Activated CD4-positive, CD25-positive, alpha-beta regulatory T cell treated with anti-CD3 and anti-CD28 coated beads, Interleukin-2, amount 50 U/mL, for 24 hours (primary cell): ENCODE data around the gene CDCA3.

ENCODE experiments used
- ATAC-seq, 2 donors: fragments of 150-1000 bp; cut with Tn5 transposase; one replicate each; pipeline ENCODE4 v1.10.0; 2021; ENCODE audit warnings: mild to moderate bottlenecking in 1 of 2, moderate library complexity in 1 of 2

The CDCA3 gene

GRCh38 chr12:6819106-6820030 is 31.7 kb downstream of the CDCA3 start:
- ATAC-seq, result no peak

DNA sequence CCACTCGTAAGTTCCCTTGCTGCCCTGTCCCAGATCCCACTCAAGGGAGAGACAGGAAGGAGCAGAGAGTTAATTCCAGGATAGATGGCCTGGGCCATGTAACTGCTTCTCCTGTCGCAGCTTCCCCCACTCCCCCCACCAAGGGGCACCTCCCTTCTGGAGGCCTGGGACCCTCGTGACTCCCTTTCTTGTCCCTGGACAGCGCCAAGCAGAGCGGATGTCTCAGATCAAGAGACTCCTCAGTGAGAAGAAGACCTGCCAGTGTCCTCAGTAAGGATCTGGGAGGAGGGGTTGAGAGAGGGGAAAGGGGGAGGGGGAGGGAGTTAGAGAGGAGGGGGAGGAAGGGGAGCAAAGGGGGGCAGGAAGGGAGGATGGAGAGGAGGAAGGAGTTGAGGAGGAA is 32.4 kb downstream of the CDCA3 start:
- ATAC-seq, result no peak

DNA sequence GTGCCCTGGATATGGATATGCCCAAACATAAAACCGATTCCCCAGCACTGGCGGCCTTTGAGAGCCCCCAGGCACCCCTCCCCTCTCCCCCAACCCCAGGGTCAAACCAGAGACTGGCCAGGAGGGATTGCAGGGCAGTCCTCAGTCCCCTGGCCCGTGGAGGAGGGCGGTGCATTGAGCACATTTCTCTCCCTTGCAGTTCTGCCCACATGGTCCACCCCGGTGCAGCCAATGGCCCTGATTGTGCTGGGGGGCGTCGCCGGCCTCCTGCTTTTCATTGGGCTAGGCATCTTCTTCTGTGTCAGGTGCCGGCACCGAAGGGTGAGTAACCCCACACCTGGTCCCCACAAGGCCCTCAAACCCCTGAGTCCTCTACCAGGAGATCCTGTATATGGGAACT is 32.9 kb downstream of the CDCA3 start:
- no peak for ATAC-seq

DNA sequence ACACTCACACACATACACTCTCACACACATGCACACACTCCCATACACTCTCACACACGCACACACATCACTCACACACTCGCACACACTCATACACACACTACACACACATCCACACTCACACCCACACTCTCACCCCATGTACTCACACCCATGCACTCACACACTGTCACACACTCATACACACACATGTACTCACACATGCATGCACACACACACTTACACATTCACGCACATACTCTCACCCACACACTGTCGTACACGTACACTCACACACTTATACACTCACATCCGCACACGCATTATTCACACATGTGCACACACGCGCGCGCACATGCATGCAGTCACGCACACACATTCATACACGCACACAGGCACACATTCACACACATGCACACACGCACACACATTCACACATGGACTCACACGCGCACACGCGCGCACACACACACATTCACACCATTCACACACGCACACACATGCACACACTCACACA is 33.4 kb downstream of the CDCA3 start:
- no peak for ATAC-seq

DNA sequence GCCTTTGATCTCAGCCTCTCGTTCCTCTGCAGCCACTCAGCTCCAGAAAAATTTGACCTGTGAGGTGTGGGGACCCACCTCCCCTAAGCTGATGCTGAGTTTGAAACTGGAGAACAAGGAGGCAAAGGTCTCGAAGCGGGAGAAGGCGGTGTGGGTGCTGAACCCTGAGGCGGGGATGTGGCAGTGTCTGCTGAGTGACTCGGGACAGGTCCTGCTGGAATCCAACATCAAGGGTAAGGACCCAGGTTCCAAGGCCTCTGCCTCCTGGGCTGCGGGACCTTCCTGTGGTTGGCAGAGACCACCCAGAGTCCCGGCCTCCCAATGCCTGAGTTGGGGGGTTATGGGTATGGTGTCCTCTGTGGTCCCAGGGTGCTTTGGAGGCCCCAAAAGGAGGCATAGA is 34.0 kb downstream of the CDCA3 start:
- ATAC-seq, result no peak

DNA sequence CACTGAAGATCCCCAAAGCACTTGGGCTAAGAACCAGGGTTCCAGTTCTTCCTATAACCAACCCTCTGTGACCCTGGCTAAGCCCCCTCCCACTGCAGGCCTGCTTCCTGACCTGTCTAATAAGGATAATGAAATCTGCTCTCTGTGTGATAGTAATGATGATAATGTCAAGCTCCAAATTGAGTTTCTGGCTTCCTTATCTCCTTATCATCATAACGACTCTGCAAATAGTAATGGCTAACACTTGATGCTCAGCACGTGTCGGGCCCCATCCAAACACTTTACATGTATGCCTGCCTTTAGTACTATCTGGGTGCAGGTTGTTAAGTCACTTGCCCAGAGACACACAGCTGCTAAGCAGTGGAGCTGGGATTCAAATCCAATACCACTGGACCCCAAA is 34.5 kb downstream of the CDCA3 start:
- no peak for ATAC-seq

DNA sequence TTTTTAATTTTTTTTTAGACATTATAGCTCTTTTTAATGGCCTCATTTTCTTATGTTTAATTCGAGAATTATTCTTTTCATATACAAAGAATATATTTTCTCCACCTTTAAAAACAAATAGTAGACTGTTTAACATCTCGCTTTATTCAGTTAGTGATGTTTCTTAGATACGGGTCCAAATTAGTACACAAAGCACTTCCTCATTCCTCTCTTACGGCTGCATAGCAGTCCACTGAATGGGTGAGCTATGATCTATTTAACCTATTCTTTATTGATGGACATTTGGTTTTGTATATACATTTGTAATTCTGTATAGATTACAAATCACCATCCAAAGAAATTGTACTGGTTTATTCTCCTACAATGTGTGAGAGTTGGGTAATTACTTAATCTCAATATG is 37.7 kb downstream of the CDCA3 start:
- no peak for ATAC-seq

GRCh38 chr12:6810758-6811157 is 40.3 kb downstream of the CDCA3 start:
- ATAC-seq, result no peak

DNA sequence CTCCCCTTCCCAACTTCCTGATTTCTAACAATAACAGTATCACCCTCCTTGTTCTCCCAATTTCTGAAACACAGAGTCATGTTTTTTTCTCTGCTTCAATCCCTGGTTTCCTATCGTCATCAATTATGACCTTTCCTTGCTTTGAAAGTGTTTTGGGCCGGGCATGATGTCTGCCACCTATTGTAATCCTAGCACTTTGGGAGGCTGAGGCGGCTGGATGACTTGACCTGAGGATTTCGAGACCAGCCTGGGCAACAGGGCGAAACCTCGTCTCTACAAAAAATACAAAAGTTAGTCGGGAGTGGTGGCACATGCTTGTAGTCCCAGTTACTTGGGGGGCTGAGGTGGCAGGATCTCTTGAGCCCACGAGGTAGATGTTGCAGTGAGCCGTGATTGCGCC is 42.0 kb downstream of the CDCA3 start:
- no peak for ATAC-seq

- no peak for ATAC-seq
Measured at GRCh38 chr12:6807170-6807569, 43.9 kb downstream of the CDCA3 start.

GRCh38 chr12:6799147-6799546 is 51.9 kb downstream of the CDCA3 start:
- no peak for ATAC-seq
